Esophagus squamous epithelium (tissue), 5 donors: ENCODE measurements around the gene ZNF277. TPM values are rescaled to one million over a fixed set of nuclear protein-coding genes. Genes with fewer than 3 reads are reported as not detected.

Source experiments
- DNase-seq: peaks from one replicate; lab custom pipeline; 2025; lab: John Stamatoyannopoulos, UW
- H3K27ac ChIP-seq, 4 donors: fragments of 200-600 bp; sonication (generic); one replicate each; pipeline ENCODE4 v1.5.1; 2016 to 2019; ENCODE audit warnings: mild to moderate bottlenecking in 1 of 4
- H3K27me3 ChIP-seq, 4 donors: fragments of 200-600 bp; sonication (generic); 1 replicate in 3 of 4; 2 replicates in 1 of 4; pipeline versions ENCODE4 v1.5.1 to v1.6.0; 2017 to 2021; ENCODE audit warnings: antibody characterized with exemption in 1 of 4
- H3K36me3 ChIP-seq, 3 donors: fragments of 200-600 bp; sonication (generic); one replicate each; pipeline ENCODE4 v1.5.1; 2016 to 2019
- H3K4me1 ChIP-seq, 3 donors: fragments of 200-600 bp; sonication (generic); one replicate each; pipeline ENCODE4 v1.5.1; 2017 to 2019
- H3K4me3 ChIP-seq, 4 donors: fragments of 200-600 bp; sonication (generic); 1 replicate in 3 of 4; 2 replicates in 1 of 4; pipeline ENCODE4 v1.5.1; 2016 to 2019; ENCODE audit warnings: mild to moderate bottlenecking in 2 of 4, moderate library complexity in 1 of 4
- H3K9me3 ChIP-seq, 3 donors: fragments of 200-600 bp; sonication (generic); one replicate each; pipeline ENCODE4 v1.5.1; 2016 to 2019
- CTCF ChIP-seq, 6 experiments: fragments of 450-650 bp in 4 of 6; fragments of 200-600 bp in 2 of 6; sonication (generic) in 2 of 6; IDR thresholded peaks; one replicate each; pipeline ENCODE4 v1.5.1; 2016 to 2019; ENCODE audit warnings: antibody characterized with exemption in 6 of 6, mild to moderate bottlenecking in 4 of 6, moderate library complexity in 4 of 6
- POLR2A ChIP-seq, 4 donors: fragments of 450-650 bp; IDR thresholded peaks; one replicate each; pipeline ENCODE4 v1.6.1; 2017; ENCODE audit warnings: antibody characterized with exemption in 4 of 4, mild to moderate bottlenecking in 4 of 4, moderate library complexity in 3 of 4
- WGBS, 2 donors: methylation state at CpG; one replicate each; pipeline ENCODE4 v1.1.5; 2018; 5-methylcytosine and 5-hydroxymethylcytosine counted together
- intact Hi-C: fragments of 100-400 bp; cut with DNase I; formaldehyde crosslinking; loops from one replicate; pipeline ENCODE4 v1.15.0; 2022
- total RNA-seq, 4 donors: library from RNA; depleted of rRNA; stranded (reverse); fragments of >200 nt; gene quantifications; one replicate each; pipeline ENCODE4 v1.1.0, GENCODE V29; 2016
- donor health status: DM: yes; HTN: yes; CAD: no.

ZNF277 gene
- total RNA-seq, 4 donors from 2014 or later, result 7.3 to 32.0 (median 19.6) TPM

- Histone ChIP-seq H3K36me3 (no peaks in the 10 kb centered on the region), H3K27ac (no peak overlapping the region), H3K27me3 (no peaks in the 10 kb centered on the region), H3K4me3 (no peak overlapping the region), H3K9me3 (no peaks in the 10 kb centered on the region), H3K4me1 (no peaks in the 10 kb centered on the region)
- intact Hi-C loops, result no loop called here
- TF ChIP-seq POLR2A (IDR thresholded peaks at IDR 0.05) (no peak), CTCF (IDR thresholded peaks at IDR 0.05) (no peak)
- no peak for DNase-seq
- WGBS, 2 donors, result 92 to 95% methylated on average over 2 of the region's 2 CpGs
These were observed 54.4 kb downstream of the ZNF277 start for GRCh38 chr7:112260911-112261310.

GRCh38 chr7:112262036-112262435 lies 55.5 kb downstream of the ZNF277 start:
- Histone ChIP-seq H3K4me1 (peaks cover 0 to 4% (median 0%) of the 10 kb centered on the region in 3 donors), H3K9me3 (no peaks in the 10 kb centered on the region), H3K27ac (no peak overlapping the region), H3K27me3 (no peaks in the 10 kb centered on the region), H3K4me3 (no peak overlapping the region), H3K36me3 (no peaks in the 10 kb centered on the region)
- DNase-seq, result no peak
- TF ChIP-seq POLR2A (IDR thresholded peaks at IDR 0.05) (no peak), CTCF (IDR thresholded peaks at IDR 0.05) (no peak)
- WGBS, 2 donors, result 67 to 78% methylated on average over 3 of the region's 3 CpGs
- intact Hi-C loops, result no loop called here

GRCh38 chr7:112262855-112263487 lies 56.5 kb downstream of the ZNF277 start:
- Histone ChIP-seq H3K27me3 (no peaks in the 10 kb centered on the region), H3K4me3 (no peak overlapping the region), H3K36me3 (no peaks in the 10 kb centered on the region), H3K9me3 (no peaks in the 10 kb centered on the region), H3K27ac (no peak overlapping the region), H3K4me1 (peaks cover 0 to 4% (median 0%) of the 10 kb centered on the region in 3 donors)
- no peak for DNase-seq
- intact Hi-C loops, result no loop called here
- no peak for TF ChIP-seq CTCF (IDR thresholded peaks at IDR 0.05)
- no peak for TF ChIP-seq POLR2A (IDR thresholded peaks at IDR 0.05)
- 76 to 85% methylated on average over 2 of the region's 2 CpGs for WGBS, 2 donors

- TF ChIP-seq CTCF (IDR thresholded peaks at IDR 0.05) (no peak), POLR2A (IDR thresholded peaks at IDR 0.05) (no peak)
- Histone ChIP-seq H3K27ac (no peak overlapping the region), H3K4me1 (peaks cover 0 to 4% (median 0%) of the 10 kb centered on the region in 3 donors), H3K27me3 (no peaks in the 10 kb centered on the region), H3K4me3 (no peak overlapping the region), H3K9me3 (no peaks in the 10 kb centered on the region), H3K36me3 (no peaks in the 10 kb centered on the region)
- intact Hi-C loops, result no loop called here
- DNase-seq, result no peak
These were observed 57.0 kb downstream of the ZNF277 start for GRCh38 chr7:112263519-112263918.

GRCh38 chr7:112266141-112266540 lies 59.6 kb downstream of the ZNF277 start:
- WGBS, 2 donors, result 89 to 96% methylated on average over 3 of the region's 3 CpGs
- no peak overlapping the region for H3K4me3 ChIP-seq
- H3K9me3 ChIP-seq, result no peaks in the 10 kb centered on the region
- TF ChIP-seq CTCF (IDR thresholded peaks at IDR 0.05) (no peak), POLR2A (IDR thresholded peaks at IDR 0.05) (no peak)
- intact Hi-C loops, result no loop called here
- DNase-seq, result no peak
- no peak overlapping the region for H3K27ac ChIP-seq
- no peaks in the 10 kb centered on the region for H3K36me3 ChIP-seq
- H3K4me1 ChIP-seq, result peaks cover 0 to 4% (median 0%) of the 10 kb centered on the region in 3 donors
- H3K27me3 ChIP-seq, result no peaks in the 10 kb centered on the region
